ENCODE results near the gene ZNF526.
A peak's percentile ranks its signal among the peaks of the same experiment; 100 is the strongest.

Gene ZNF526

GRCh38 chr19:42208612-42209011 is 11.5 kb upstream of the ZNF526 start (continued):
- TF ChIP-seq ZNF560 (tag by site-specific recombination; IDR thresholded peaks at IDR 0.05; ENCODE audit: borderline replicate concordance), result no peak
- no peak for TF ChIP-seq GLIS1 (tag by site-specific recombination; IDR thresholded peaks at IDR 0.05)
- no peak for TF ChIP-seq ZBTB8A (tag by site-specific recombination; IDR thresholded peaks at IDR 0.05)

DNA sequence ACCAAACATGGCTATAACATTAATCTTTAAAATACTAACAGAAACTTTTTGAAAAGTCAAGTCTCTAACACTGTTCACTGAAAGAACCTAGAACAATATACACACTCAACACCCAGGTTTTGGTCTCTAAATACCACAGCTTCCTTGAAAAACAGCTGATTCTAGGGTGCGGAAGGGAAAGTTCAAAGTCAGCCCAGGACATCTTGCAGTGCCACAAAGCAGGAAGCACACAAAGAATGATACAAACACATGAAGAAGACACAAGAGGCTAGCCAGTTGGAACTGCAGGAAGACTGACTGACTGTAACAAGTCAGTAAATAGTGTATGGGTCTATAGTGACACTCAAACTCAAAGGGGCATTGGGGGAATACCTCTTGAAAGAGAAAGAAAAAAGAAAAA is 7.2 kb upstream of the ZNF526 start:
- Histone ChIP-seq H3K4me3 (ENCODE audit: low read depth, low read length) (no peak overlapping the region), H3K9me3 (ENCODE audit: control insufficient read depth, insufficient read depth, low read depth, low read length) (no peaks in the 10 kb centered on the region), H3K27ac (ENCODE audit: extremely low read depth, low read depth, low read length) (peak overlapping the region; percentile 12; the same call in 1 of the 2 replicates), H3K36me3 (ENCODE audit: control insufficient read depth in 2 of 2, insufficient read depth in 1 of 2, low read length in 2 of 2) (peaks cover 72 to 75% of the 10 kb centered on the region in 2 experiments), H3K4me1 (ENCODE audit: control insufficient read depth, insufficient read depth, low read length) (peaks cover 7% of the 10 kb centered on the region)
- TF ChIP-seq ZNF302 (tag by site-specific recombination; IDR thresholded peaks at IDR 0.05; ENCODE audit: low read depth), result no peak
- TF ChIP-seq ZNF16 (tag by site-specific recombination; IDR thresholded peaks at IDR 0.05; ENCODE audit: low read depth), result no peak
- TF ChIP-seq ZNF114 (tag by site-specific recombination; IDR thresholded peaks at IDR 0.05), result no peak
- TF ChIP-seq, protein P1, sequence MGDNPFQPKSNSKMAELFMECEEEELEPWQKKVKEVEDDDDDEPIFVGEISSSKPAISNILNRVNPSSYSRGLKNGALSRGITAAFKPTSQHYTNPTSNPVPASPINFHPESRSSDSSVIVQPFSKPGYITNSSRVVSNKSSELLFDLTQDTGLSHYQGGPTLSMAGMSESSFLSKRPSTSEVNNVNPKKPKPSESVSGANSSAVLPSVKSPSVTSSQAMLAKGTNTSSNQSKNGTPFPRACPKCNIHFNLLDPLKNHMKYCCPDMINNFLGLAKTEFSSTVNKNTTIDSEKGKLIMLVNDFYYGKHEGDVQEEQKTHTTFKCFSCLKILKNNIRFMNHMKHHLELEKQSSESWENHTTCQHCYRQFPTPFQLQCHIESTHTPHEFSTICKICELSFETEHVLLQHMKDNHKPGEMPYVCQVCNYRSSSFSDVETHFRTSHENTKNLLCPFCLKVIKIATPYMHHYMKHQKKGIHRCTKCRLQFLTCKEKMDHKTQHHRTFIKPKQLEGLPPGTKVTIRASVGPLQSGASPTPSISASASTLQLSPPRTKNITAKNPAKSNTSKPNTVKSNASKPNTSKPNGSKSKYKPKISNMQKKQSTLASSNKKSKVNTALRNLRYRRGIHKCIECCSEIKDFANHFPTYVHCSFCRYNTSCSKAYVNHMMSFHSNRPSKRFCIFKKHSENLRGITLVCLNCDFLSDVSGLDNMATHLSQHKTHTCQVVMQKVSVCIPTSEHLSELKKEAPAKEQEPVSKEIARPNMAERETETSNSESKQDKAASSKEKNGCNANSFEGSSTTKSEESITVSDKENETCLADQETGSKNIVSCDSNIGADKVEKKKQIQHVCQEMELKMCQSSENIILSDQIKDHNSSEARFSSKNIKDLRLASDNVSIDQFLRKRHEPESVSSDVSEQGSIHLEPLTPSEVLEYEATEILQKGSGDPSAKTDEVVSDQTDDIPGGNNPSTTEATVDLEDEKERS (tag by site-specific recombination; IDR thresholded peaks at IDR 0.05), result no peak
- TF ChIP-seq, protein P2, sequence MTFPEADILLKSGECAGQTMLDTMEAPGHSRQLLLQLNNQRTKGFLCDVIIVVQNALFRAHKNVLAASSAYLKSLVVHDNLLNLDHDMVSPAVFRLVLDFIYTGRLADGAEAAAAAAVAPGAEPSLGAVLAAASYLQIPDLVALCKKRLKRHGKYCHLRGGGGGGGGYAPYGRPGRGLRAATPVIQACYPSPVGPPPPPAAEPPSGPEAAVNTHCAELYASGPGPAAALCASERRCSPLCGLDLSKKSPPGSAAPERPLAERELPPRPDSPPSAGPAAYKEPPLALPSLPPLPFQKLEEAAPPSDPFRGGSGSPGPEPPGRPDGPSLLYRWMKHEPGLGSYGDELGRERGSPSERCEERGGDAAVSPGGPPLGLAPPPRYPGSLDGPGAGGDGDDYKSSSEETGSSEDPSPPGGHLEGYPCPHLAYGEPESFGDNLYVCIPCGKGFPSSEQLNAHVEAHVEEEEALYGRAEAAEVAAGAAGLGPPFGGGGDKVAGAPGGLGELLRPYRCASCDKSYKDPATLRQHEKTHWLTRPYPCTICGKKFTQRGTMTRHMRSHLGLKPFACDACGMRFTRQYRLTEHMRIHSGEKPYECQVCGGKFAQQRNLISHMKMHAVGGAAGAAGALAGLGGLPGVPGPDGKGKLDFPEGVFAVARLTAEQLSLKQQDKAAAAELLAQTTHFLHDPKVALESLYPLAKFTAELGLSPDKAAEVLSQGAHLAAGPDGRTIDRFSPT (tag by site-specific recombination; IDR thresholded peaks at IDR 0.05), result no peak
- no peak for TF ChIP-seq TRIM28 (IDR thresholded peaks at IDR 0.05; ENCODE audit: borderline replicate concordance, low read length)
- no peak for TF ChIP-seq ZNF600 (tag by site-specific recombination; IDR thresholded peaks at IDR 0.05)
- TF ChIP-seq ZNF184 (tag by site-specific recombination; IDR thresholded peaks at IDR 0.05), result no peak
- no peak for TF ChIP-seq ZSCAN16 (tag by site-specific recombination; IDR thresholded peaks at IDR 0.05)
- TF ChIP-seq ZNF510 (tag by site-specific recombination; IDR thresholded peaks at IDR 0.05; ENCODE audit: insufficient replicate concordance), result no peak
- TF ChIP-seq ZNF23 (tag by site-specific recombination; IDR thresholded peaks at IDR 0.05; ENCODE audit: borderline replicate concordance), result no peak
- CTCF ChIA-PET, result interaction anchor here (0.9 kb wide), 1 partner anchor 80 kb away, joined by 4 read pairs; the partner anchor contains the start of gene POU2F2
- POLR2A ChIA-PET, result no interaction called here

GRCh38 chr19:42214810-42215485 is 5.2 kb upstream of the ZNF526 start:
- peaks cover 51 to 55% of the 10 kb centered on the region in 2 experiments for H3K36me3 ChIP-seq (ENCODE audit: control insufficient read depth in 2 of 2, insufficient read depth in 1 of 2, low read length in 2 of 2)
- TF ChIP-seq SCRT2 (tag by site-specific recombination; IDR thresholded peaks at IDR 0.05) (peak; percentile 68), ZNF341 (tag by site-specific recombination; IDR thresholded peaks at IDR 0.05; ENCODE audit: low read depth) (no peak), ZSCAN4 (tag by site-specific recombination; IDR thresholded peaks at IDR 0.05) (peak; percentile 67)
- no peak overlapping the region for H3K4me3 ChIP-seq (ENCODE audit: low read depth, low read length)

More at GRCh38 chr19:42214810-42215485, 5.2 kb upstream of the ZNF526 start:
- no peaks in the 10 kb centered on the region for H3K9me3 ChIP-seq (ENCODE audit: control insufficient read depth, insufficient read depth, low read depth, low read length)
- ChIA-PET CTCF (interaction anchor here (0.6 to 2.4 kb wide), 9 partner anchors 9 to 106 kb away, joined by 3 to 17 read pairs (median 3); no protein-coding TSS in a partner anchor), POLR2A (interaction anchor here (0.8 to 2.8 kb wide), 2 partner anchors 8 to 15 kb away, joined by 3 to 20 read pairs; no protein-coding TSS in a partner anchor)
- H3K4me1 ChIP-seq (ENCODE audit: control insufficient read depth, insufficient read depth, low read length), result peaks cover 17% of the 10 kb centered on the region
- H3K27ac ChIP-seq (ENCODE audit: extremely low read depth, low read depth, low read length), result no peak overlapping the region

Data from HEK293 (cell line).